Measurements from ENCODE around the gene FGF5. TPM values are rescaled to one million over a fixed set of nuclear protein-coding genes. Genes with fewer than 3 reads are reported as not detected.

The FGF5 gene
- total and polyA plus RNA-seq, 2 of the 13 experiments (the other 11 are each of a cell fraction or from before 2014, with no cell fraction given), result not detected

DNA sequence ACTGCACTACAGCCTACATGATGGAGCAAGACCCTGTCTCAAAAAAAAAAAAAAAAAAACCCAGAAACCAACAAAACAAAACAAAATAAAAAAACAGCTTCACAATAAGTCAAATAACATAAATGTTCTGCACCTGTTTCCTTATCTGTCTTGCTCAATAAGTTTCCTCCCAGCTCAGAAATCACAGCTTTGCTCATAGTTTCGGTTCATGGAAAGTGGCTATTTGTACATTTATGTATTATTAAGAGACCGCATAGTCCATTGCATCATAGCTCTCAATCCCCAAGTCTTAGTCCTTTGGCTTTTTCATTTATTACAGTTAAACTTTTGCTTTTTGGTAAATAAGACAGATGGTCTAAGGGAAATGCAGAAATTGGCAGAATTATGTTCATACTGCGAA, 44.7 kb downstream of the FGF5 start:
- no TSS peak for BruUV-seq (replicated peaks)
- FAIRE-seq (no peak), DNase-seq (ENCODE audit: low spot score) (no peak), ATAC-seq (no peak)
- no peaks in the 10 kb centered on the region for H3K79me2 ChIP-seq (ENCODE audit: insufficient read depth, low read length)
- no peaks in the 10 kb centered on the region for H3K9me3 ChIP-seq (ENCODE audit: low read length)
- WGBS (ENCODE audit: low lambda C conversion rate), result 13% methylated on average over 3 of the region's 3 CpGs
- no peaks in the 10 kb centered on the region for H4K20me1 ChIP-seq (ENCODE audit: insufficient read depth, low read length)
- no peaks in the 10 kb centered on the region for H3K4me1 ChIP-seq (ENCODE audit: insufficient read depth, low read length)
- TF ChIP-seq, protein P1, sequence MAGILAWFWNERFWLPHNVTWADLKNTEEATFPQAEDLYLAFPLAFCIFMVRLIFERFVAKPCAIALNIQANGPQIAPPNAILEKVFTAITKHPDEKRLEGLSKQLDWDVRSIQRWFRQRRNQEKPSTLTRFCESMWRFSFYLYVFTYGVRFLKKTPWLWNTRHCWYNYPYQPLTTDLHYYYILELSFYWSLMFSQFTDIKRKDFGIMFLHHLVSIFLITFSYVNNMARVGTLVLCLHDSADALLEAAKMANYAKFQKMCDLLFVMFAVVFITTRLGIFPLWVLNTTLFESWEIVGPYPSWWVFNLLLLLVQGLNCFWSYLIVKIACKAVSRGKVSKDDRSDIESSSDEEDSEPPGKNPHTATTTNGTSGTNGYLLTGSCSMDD (CRISPR knock-in tag; IDR thresholded peaks at IDR 0.05), result no peak
- TF ChIP-seq ZNF274 (CRISPR knock-in tag; IDR thresholded peaks at IDR 0.05) (no peak), ZNF616 (CRISPR knock-in tag; IDR thresholded peaks at IDR 0.05; ENCODE audit: low read depth) (no peak), ZFAT (CRISPR knock-in tag; conservative IDR thresholded peaks at IDR 0.05) (no peak), ZNF570 (CRISPR knock-in tag; IDR thresholded peaks at IDR 0.05; ENCODE audit: borderline replicate concordance) (no peak), SNRNP70 (IDR thresholded peaks at IDR 0.05; ENCODE audit: low read depth, low read length) (no peak), ZSCAN21 (CRISPR knock-in tag; IDR thresholded peaks at IDR 0.05; ENCODE audit: borderline replicate concordance) (no peak), PRMT3 (CRISPR knock-in tag; IDR thresholded peaks at IDR 0.05; ENCODE audit: borderline replicate concordance, low read depth) (no peak), ZNF605 (CRISPR knock-in tag; IDR thresholded peaks at IDR 0.05) (no peak), ZNF704 (CRISPR knock-in tag; IDR thresholded peaks at IDR 0.05; ENCODE audit: borderline replicate concordance) (no peak), MIER2 (CRISPR knock-in tag; IDR thresholded peaks at IDR 0.05) (no peak), ZNF24 (IDR thresholded peaks at IDR 0.05) (no peak), ZNF547 (CRISPR knock-in tag; IDR thresholded peaks at IDR 0.05) (no peak), RAD51 (IDR thresholded peaks at IDR 0.05; ENCODE audit: borderline replicate concordance) (no peak)
- TF ChIP-seq, protein P2, sequence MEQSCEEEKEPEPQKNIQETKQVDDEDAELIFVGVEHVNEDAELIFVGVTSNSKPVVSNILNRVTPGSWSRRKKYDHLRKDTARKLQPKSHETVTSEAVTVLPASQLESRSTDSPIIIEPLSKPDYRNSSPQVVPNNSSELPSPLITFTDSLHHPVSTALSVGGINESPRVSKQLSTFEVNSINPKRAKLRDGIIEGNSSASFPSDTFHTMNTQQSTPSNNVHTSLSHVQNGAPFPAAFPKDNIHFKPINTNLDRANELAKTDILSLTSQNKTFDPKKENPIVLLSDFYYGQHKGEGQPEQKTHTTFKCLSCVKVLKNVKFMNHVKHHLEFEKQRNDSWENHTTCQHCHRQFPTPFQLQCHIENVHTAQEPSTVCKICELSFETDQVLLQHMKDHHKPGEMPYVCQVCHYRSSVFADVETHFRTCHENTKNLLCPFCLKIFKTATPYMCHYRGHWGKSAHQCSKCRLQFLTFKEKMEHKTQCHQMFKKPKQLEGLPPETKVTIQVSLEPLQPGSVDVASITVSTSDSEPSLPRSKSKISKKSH (CRISPR knock-in tag; IDR thresholded peaks at IDR 0.05; ENCODE audit: borderline replicate concordance), result no peak
- H2AFZ ChIP-seq (ENCODE audit: low read length), result no peak overlapping the region
- H3K27me3 ChIP-seq (ENCODE audit: control insufficient read depth in 1 of 2, insufficient read depth in 2 of 2, low read length in 2 of 2), result no peaks in the 10 kb centered on the region; a peak in 1 of 5 replicates
- H3K27ac ChIP-seq (ENCODE audit: extremely low read length, insufficient read depth, low read length), result no peak overlapping the region
- in situ Hi-C loops (cut with HindIII; ENCODE audit: extremely low pct_ligation_motif_present, low pct_unique_long_range_greater_than_20kb), result no loop called here
- no peak overlapping the region for H3K4me2 ChIP-seq (ENCODE audit: low read depth, low read length)
- intact Hi-C loops (cut with micrococcal nuclease; ENCODE audit: unreplicated experiment), result no loop called here
- CTCF ChIA-PET (ENCODE audit: low intra/inter-chr PET ratio, low total read pairs), result no interaction called here
- no peak overlapping the region for H3K9ac ChIP-seq (ENCODE audit: insufficient read depth, low read depth, low read length)
- H3K4me3 ChIP-seq (replicated peaks in 1 of 3; ENCODE audit: insufficient read depth in 1 of 3, low read depth in 2 of 3, low read length in 3 of 3), result no peak overlapping the region
- POLR2A ChIA-PET, result no interaction called here
- H3K36me3 ChIP-seq (replicated peaks in 1 of 2; ENCODE audit: control insufficient read depth in 1 of 2, insufficient read depth in 2 of 2, low read length in 2 of 2), result no peaks in the 10 kb centered on the region
